Dendritic cell treated with granulocyte-macrophage colony-stimulating factor and Interleukin-4, amounts not matched to agents 40 ng/mL and 50 ng/mL, for 4 days (primary cell): ENCODE data around the gene BRINP1.

Experiments
- H3K27ac Mint-ChIP-seq: one replicate; pipeline ENCODE4 v1.8.0; 2022; ENCODE audit warnings: mild to moderate bottlenecking, mixed read lengths
- H3K27me3 Mint-ChIP-seq: one replicate; pipeline ENCODE4 v1.8.0; 2022; ENCODE audit warnings: mild to moderate bottlenecking, mixed read lengths
- H3K36me3 Mint-ChIP-seq: one replicate; pipeline ENCODE4 v1.8.0; 2022; ENCODE audit warnings: low read depth, mixed read lengths
- H3K4me1 Mint-ChIP-seq: one replicate; pipeline ENCODE4 v1.8.0; 2022; ENCODE audit warnings: low read depth, mixed read lengths
- H3K4me3 Mint-ChIP-seq: one replicate; pipeline ENCODE4 v1.8.0; 2022; ENCODE audit warnings: mild to moderate bottlenecking, moderate library complexity, mixed read lengths
- H3K9me3 Mint-ChIP-seq: one replicate; pipeline ENCODE4 v1.8.0; 2022; ENCODE audit warnings: mixed read lengths
- intact Hi-C: fragments of 100-400 bp; cut with micrococcal nuclease; formaldehyde crosslinking; loops from one replicate; pipeline ENCODE4 v1.15.0; 2022

Gene BRINP1

DNA sequence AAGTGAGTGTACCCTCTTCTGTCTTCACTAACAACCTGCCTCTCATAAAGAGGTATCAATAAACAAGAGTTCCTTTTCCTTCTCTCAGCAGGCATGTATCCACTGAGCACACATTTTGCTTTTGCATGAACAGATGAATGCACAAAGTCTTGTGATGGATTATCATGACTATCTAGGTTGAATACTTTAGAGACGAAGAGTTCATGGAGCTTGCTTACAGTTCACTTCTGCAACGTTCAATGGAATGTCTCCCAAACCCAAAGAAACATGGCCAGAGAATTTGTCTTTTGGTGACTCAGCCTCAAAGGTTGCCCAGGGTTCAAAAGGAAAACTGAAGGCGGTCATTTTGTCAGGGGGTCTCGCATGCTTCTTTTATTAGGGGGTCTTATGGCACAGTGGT, 55.4 kb downstream of the BRINP1 start:
- Mint-ChIP-seq H3K27ac (no peak overlapping the region), H3K9me3 (no peaks in the 10 kb centered on the region), H3K36me3 (no peaks in the 10 kb centered on the region), H3K4me1 (no peaks in the 10 kb centered on the region), H3K27me3 (no peaks in the 10 kb centered on the region), H3K4me3 (no peak overlapping the region)
- intact Hi-C loops = no loop called here

- Mint-ChIP-seq H3K27ac (no peak overlapping the region), H3K4me3 (no peak overlapping the region), H3K27me3 (no peaks in the 10 kb centered on the region), H3K36me3 (no peaks in the 10 kb centered on the region), H3K4me1 (no peaks in the 10 kb centered on the region), H3K9me3 (no peaks in the 10 kb centered on the region)
- intact Hi-C loops = no loop called here
Measured at GRCh38 chr9:119310741-119311140, 58.5 kb downstream of the BRINP1 start.

DNA sequence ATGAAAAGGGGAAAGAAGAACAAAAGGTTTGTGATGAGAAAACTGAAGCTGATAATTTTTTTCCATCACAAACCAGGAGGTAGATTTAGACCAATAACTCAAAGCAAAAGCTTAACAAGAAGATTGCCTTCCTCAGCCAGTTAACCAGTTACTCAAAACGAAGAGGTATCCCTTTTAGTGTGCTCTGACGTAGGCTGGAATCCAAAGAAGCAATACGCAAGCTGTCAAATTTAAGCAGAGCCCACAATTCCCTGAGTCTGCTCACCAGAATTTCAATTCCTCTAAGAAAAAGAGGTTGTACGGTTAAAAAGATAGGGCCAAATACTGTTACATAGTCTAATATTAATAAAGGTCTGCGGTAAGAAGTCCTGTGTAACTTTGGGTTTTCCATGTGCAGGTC, 61.8 kb downstream of the BRINP1 start:
- no peaks in the 10 kb centered on the region for H3K9me3 Mint-ChIP-seq
- no peak overlapping the region for H3K27ac Mint-ChIP-seq
- no peaks in the 10 kb centered on the region for H3K36me3 Mint-ChIP-seq
- H3K4me3 Mint-ChIP-seq = no peak overlapping the region
- no peaks in the 10 kb centered on the region for H3K27me3 Mint-ChIP-seq
- intact Hi-C loops = no loop called here
- H3K4me1 Mint-ChIP-seq = no peaks in the 10 kb centered on the region

DNA sequence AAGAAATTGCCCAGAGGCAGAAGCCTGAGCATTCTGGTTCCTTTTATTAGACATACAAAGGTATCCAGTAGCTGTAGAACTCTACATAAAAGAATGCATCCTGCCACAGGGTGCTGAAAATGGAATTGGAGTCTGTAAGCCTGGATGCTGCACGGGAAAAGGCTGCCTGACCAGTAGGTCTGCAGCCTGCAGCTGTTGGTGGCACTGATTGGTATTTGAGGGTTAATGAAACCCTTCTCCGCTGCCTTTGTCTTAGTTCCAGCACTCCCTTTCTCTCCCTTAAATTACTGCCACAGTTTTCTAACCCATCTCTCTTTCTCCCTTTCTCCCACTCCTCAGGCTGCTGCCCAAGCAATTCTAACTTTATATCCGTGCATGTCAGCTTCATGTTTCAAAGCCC, 64.7 kb downstream of the BRINP1 start:
- H3K27me3 Mint-ChIP-seq = no peaks in the 10 kb centered on the region
- no peaks in the 10 kb centered on the region for H3K36me3 Mint-ChIP-seq
- no peak overlapping the region for H3K4me3 Mint-ChIP-seq
- intact Hi-C loops = no loop called here
- no peaks in the 10 kb centered on the region for H3K4me1 Mint-ChIP-seq
- no peak overlapping the region for H3K27ac Mint-ChIP-seq
- no peaks in the 10 kb centered on the region for H3K9me3 Mint-ChIP-seq

DNA sequence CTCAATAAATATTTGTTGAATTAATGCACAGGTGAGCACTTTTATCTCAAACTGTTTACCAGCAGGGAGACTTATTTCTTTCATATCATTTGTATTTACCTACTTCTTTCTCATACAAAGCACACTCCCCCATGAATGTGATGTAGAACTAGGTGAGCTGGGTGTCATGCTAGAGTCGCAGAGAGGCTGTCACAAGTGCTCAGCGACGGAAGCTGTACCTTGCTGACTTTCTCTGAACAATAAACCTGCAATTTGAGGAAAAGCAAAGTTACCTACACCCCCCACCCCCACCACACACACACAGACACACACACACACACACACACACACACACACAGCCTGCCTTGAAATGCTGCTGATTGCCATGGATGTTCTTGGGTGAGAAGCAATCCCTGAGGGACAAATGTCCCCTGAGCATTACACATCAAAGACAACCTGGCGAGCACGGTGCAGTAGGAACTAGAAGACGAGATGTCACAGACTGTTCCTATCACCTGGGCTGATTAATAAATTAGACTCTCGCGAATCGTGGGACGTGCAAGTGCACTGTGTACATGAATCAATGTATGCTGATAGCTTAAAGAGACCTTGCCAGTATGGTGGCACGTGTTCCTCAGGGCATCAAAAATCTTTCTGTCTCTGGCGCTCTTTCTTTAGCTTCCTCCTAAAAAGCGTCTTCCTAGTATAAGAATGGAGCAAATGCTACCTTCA, 66.1 kb downstream of the BRINP1 start:
- H3K36me3 Mint-ChIP-seq = no peaks in the 10 kb centered on the region
- no peaks in the 10 kb centered on the region for H3K4me1 Mint-ChIP-seq
- intact Hi-C loops = no loop called here
- H3K27me3 Mint-ChIP-seq = no peaks in the 10 kb centered on the region
- no peaks in the 10 kb centered on the region for H3K9me3 Mint-ChIP-seq
- no peak overlapping the region for H3K4me3 Mint-ChIP-seq
- H3K27ac Mint-ChIP-seq = no peak overlapping the region

GRCh38 chr9:119298076-119298853, 71.0 kb downstream of the BRINP1 start:
- no peak overlapping the region for H3K4me3 Mint-ChIP-seq
- no peaks in the 10 kb centered on the region for H3K9me3 Mint-ChIP-seq
- no peaks in the 10 kb centered on the region for H3K36me3 Mint-ChIP-seq
- intact Hi-C loops = no loop called here
- H3K27me3 Mint-ChIP-seq = no peaks in the 10 kb centered on the region
- H3K27ac Mint-ChIP-seq = no peak overlapping the region
- no peaks in the 10 kb centered on the region for H3K4me1 Mint-ChIP-seq

DNA sequence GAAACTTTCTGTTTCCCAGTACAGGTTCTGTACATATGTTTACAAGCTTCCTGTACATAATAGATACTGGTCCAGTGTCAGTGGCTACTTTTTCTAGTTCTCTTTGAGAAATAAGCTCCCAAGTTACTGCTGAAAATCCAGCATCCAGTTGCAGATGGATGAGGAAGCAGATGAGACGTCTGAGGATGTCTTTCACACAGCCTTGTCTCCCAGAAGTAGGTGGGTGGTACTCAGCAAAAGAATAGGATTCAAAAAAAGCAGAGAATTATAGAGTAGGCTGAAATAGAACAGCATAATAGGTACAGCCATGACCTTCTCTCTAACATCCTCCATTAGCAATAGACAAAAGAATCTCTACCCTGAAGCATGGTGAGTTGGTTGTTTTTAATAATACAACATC, 77.7 kb downstream of the BRINP1 start:
- Mint-ChIP-seq H3K27ac (no peak overlapping the region), H3K36me3 (no peaks in the 10 kb centered on the region), H3K4me3 (no peak overlapping the region), H3K27me3 (no peaks in the 10 kb centered on the region), H3K9me3 (no peaks in the 10 kb centered on the region), H3K4me1 (no peaks in the 10 kb centered on the region)
- intact Hi-C loops = loop anchor here (2.0 to 5.0 kb wide), 2 partner anchors 1647 to 1804 kb away; no protein-coding TSS in a partner anchor

DNA sequence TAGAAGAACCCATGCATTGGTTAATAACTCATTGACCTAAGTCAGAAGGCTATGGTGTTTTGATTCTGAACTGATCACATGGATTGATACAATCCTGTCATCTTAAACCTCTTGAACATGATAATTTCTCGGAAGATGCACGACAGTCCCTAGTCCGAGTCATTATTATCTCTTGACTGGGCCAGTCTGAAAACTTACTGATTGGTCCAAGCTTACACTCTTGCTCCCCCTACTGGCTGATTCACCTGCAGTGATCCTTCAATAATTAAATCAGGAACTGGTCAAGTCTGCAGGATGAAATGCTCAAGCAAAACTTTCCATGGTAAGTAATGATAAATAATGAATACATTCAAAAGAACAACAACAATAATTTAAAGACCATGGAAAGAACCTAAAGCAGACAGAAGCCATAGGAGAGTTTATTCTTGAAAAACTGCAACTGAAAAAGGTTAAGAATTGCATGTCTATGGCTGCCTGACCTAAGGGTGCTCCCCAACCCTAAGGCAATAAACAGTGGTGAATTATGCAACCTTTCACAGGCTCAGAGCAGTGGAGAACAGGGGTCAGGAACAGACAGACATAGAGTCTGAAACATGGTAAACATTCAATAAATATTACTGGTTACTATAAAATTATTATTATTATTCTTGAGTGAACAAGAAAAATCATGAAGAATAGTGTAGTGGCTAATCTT, 79.3 kb downstream of the BRINP1 start:
- no peaks in the 10 kb centered on the region for H3K4me1 Mint-ChIP-seq
- no peaks in the 10 kb centered on the region for H3K9me3 Mint-ChIP-seq
- no peak overlapping the region for H3K27ac Mint-ChIP-seq
- peaks cover 4% of the 10 kb centered on the region for H3K27me3 Mint-ChIP-seq
- H3K4me3 Mint-ChIP-seq = no peak overlapping the region
- no peaks in the 10 kb centered on the region for H3K36me3 Mint-ChIP-seq
- intact Hi-C loops = loop anchor here (1.0 to 5.0 kb wide), 3 partner anchors 1507 to 1803 kb away; no protein-coding TSS in a partner anchor

- Mint-ChIP-seq H3K9me3 (no peaks in the 10 kb centered on the region), H3K36me3 (no peaks in the 10 kb centered on the region), H3K27ac (no peak overlapping the region), H3K27me3 (peaks cover 21% of the 10 kb centered on the region), H3K4me1 (no peaks in the 10 kb centered on the region), H3K4me3 (no peak overlapping the region)
- intact Hi-C loops = no loop called here
Measured at GRCh38 chr9:119284587-119285337, 84.5 kb downstream of the BRINP1 start.

GRCh38 chr9:119284118-119284517, 85.1 kb downstream of the BRINP1 start:
- Mint-ChIP-seq H3K36me3 (no peaks in the 10 kb centered on the region), H3K27ac (no peak overlapping the region), H3K4me1 (no peaks in the 10 kb centered on the region), H3K27me3 (peaks cover 21% of the 10 kb centered on the region), H3K4me3 (no peak overlapping the region), H3K9me3 (no peaks in the 10 kb centered on the region)
- intact Hi-C loops = no loop called here

- Mint-ChIP-seq H3K4me3 (no peak overlapping the region), H3K27ac (no peak overlapping the region), H3K4me1 (no peaks in the 10 kb centered on the region), H3K27me3 (peaks cover 21% of the 10 kb centered on the region), H3K9me3 (no peaks in the 10 kb centered on the region), H3K36me3 (no peaks in the 10 kb centered on the region)
- intact Hi-C loops = no loop called here
Measured at GRCh38 chr9:119283078-119283794, 86.0 kb downstream of the BRINP1 start.

- intact Hi-C loops = no loop called here
- Mint-ChIP-seq H3K4me1 (no peaks in the 10 kb centered on the region), H3K27ac (no peak overlapping the region), H3K27me3 (peaks cover 21% of the 10 kb centered on the region), H3K36me3 (no peaks in the 10 kb centered on the region), H3K9me3 (no peaks in the 10 kb centered on the region), H3K4me3 (no peak overlapping the region)
Measured at GRCh38 chr9:119282476-119283077, 86.7 kb downstream of the BRINP1 start.
